ENCODE measurements around the gene FOLR3.

Gene FOLR3

DNA sequence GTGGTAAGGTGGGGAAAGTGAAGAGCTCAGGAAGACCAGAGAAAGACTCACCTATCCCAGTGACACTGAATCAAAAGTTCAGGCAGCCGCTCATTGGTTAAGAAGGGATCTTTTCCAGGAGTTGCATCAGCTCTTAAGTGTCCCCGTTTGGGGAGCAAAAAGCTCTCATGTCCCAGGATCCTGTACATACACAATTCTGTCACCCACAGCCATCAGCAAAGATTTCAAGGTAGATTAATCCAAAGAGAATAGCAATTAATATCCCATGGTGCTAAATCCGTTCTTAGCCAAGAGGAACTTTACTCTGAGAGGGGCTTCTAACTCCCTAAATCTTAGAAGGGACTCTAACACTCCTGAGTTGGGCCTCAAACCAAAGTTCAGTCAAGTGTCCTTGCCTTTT lies 19.3 kb downstream of the FOLR3 start:
- ATAC-seq = no peak

GRCh38 chr11:72155751-72156150 lies 20.2 kb downstream of the FOLR3 start:
- TF ChIP-seq ZFP30 (CRISPR knock-in tag; IDR thresholded peaks at IDR 0.05) (no peak), ARNTL (CRISPR knock-in tag; IDR thresholded peaks at IDR 0.05; ENCODE audit: borderline replicate concordance, low read depth) (no peak), SNAI2 (CRISPR knock-in tag; IDR thresholded peaks at IDR 0.05) (no peak), BACH2 (CRISPR knock-in tag; IDR thresholded peaks at IDR 0.05; ENCODE audit: borderline replicate concordance) (no peak), TOX (CRISPR knock-in tag; IDR thresholded peaks at IDR 0.05; ENCODE audit: borderline replicate concordance) (no peak), CSRNP3 (CRISPR knock-in tag; IDR thresholded peaks at IDR 0.05) (no peak), RARB (CRISPR knock-in tag; IDR thresholded peaks at IDR 0.05) (no peak), CSDC2 (CRISPR knock-in tag; IDR thresholded peaks at IDR 0.05) (no peak), ZNF70 (CRISPR knock-in tag; IDR thresholded peaks at IDR 0.05) (no peak), PPARA (CRISPR knock-in tag; IDR thresholded peaks at IDR 0.05; ENCODE audit: borderline replicate concordance) (no peak), ZNF8 (CRISPR knock-in tag; IDR thresholded peaks at IDR 0.05) (no peak), ISL1 (CRISPR knock-in tag; IDR thresholded peaks at IDR 0.05) (no peak), ZC3H10 (CRISPR knock-in tag; IDR thresholded peaks at IDR 0.05) (no peak)
- TF ChIP-seq, protein P1, sequence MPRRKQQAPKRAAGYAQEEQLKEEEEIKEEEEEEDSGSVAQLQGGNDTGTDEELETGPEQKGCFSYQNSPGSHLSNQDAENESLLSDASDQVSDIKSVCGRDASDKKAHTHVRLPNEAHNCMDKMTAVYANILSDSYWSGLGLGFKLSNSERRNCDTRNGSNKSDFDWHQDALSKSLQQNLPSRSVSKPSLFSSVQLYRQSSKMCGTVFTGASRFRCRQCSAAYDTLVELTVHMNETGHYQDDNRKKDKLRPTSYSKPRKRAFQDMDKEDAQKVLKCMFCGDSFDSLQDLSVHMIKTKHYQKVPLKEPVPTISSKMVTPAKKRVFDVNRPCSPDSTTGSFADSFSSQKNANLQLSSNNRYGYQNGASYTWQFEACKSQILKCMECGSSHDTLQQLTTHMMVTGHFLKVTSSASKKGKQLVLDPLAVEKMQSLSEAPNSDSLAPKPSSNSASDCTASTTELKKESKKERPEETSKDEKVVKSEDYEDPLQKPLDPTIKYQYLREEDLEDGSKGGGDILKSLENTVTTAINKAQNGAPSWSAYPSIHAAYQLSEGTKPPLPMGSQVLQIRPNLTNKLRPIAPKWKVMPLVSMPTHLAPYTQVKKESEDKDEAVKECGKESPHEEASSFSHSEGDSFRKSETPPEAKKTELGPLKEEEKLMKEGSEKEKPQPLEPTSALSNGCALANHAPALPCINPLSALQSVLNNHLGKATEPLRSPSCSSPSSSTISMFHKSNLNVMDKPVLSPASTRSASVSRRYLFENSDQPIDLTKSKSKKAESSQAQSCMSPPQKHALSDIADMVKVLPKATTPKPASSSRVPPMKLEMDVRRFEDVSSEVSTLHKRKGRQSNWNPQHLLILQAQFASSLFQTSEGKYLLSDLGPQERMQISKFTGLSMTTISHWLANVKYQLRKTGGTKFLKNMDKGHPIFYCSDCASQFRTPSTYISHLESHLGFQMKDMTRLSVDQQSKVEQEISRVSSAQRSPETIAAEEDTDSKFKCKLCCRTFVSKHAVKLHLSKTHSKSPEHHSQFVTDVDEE (CRISPR knock-in tag; IDR thresholded peaks at IDR 0.05) = no peak
- TF ChIP-seq, protein P2, sequence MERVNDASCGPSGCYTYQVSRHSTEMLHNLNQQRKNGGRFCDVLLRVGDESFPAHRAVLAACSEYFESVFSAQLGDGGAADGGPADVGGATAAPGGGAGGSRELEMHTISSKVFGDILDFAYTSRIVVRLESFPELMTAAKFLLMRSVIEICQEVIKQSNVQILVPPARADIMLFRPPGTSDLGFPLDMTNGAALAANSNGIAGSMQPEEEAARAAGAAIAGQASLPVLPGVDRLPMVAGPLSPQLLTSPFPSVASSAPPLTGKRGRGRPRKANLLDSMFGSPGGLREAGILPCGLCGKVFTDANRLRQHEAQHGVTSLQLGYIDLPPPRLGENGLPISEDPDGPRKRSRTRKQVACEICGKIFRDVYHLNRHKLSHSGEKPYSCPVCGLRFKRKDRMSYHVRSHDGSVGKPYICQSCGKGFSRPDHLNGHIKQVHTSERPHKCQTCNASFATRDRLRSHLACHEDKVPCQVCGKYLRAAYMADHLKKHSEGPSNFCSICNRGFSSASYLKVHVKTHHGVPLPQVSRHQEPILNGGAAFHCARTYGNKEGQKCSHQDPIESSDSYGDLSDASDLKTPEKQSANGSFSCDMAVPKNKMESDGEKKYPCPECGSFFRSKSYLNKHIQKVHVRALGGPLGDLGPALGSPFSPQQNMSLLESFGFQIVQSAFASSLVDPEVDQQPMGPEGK (CRISPR knock-in tag; IDR thresholded peaks at IDR 0.05; ENCODE audit: borderline replicate concordance) = no peak
- ATAC-seq = no peak

More for the DNA sequence above, 19.3 kb downstream of the FOLR3 start:
- no peak for TF ChIP-seq PPARA (CRISPR knock-in tag; IDR thresholded peaks at IDR 0.05; ENCODE audit: borderline replicate concordance)
- TF ChIP-seq CSDC2 (CRISPR knock-in tag; IDR thresholded peaks at IDR 0.05) = no peak
- TF ChIP-seq, protein P3, sequence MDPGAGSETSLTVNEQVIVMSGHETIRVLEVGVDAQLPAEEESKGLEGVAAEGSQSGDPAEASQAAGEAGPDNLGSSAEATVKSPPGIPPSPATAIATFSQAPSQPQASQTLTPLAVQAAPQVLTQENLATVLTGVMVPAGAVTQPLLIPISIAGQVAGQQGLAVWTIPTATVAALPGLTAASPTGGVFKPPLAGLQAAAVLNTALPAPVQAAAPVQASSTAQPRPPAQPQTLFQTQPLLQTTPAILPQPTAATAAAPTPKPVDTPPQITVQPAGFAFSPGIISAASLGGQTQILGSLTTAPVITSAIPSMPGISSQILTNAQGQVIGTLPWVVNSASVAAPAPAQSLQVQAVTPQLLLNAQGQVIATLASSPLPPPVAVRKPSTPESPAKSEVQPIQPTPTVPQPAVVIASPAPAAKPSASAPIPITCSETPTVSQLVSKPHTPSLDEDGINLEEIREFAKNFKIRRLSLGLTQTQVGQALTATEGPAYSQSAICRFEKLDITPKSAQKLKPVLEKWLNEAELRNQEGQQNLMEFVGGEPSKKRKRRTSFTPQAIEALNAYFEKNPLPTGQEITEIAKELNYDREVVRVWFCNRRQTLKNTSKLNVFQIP (CRISPR knock-in tag; IDR thresholded peaks at IDR 0.05; ENCODE audit: borderline replicate concordance, low read depth) = no peak
- TF ChIP-seq TCF4 (CRISPR knock-in tag; IDR thresholded peaks at IDR 0.05; ENCODE audit: borderline replicate concordance) = no peak
- no peak for TF ChIP-seq ARNTL (CRISPR knock-in tag; IDR thresholded peaks at IDR 0.05; ENCODE audit: borderline replicate concordance, low read depth)

DNA sequence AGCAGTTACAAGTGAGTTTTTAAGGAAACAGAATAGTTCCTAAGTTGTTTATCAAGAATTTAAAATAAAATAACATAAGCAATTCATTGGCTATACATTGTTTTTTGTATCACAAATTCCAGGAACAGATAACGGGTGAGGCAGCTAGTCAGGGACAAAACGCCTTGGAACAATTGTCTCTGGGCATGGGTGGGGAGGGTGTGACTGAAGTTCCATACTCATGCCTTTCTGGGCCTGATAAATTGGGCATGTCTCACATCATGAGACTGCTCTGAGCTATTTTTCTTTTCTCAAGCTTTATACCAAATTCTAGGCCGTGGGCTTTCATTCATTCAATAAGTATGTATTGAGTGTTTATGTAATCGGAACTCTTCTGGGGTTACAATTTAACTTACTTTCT lies 21.6 kb downstream of the FOLR3 start:
- ATAC-seq = no peak
- TF ChIP-seq ZC3H10 (CRISPR knock-in tag; IDR thresholded peaks at IDR 0.05) = no peak
- TF ChIP-seq, protein P2 (CRISPR knock-in tag; IDR thresholded peaks at IDR 0.05; ENCODE audit: borderline replicate concordance) = no peak
- TF ChIP-seq TCF4 (CRISPR knock-in tag; IDR thresholded peaks at IDR 0.05; ENCODE audit: borderline replicate concordance) = no peak
- no peak for TF ChIP-seq ZNF8 (CRISPR knock-in tag; IDR thresholded peaks at IDR 0.05)
- no peak for TF ChIP-seq TOX (CRISPR knock-in tag; IDR thresholded peaks at IDR 0.05; ENCODE audit: borderline replicate concordance)
- no peak for TF ChIP-seq ZNF565 (CRISPR knock-in tag; conservative IDR thresholded peaks at IDR 0.05; ENCODE audit: low read depth)
- TF ChIP-seq GLIS3 (CRISPR knock-in tag; IDR thresholded peaks at IDR 0.05) = no peak
- TF ChIP-seq ESRRG (CRISPR knock-in tag; IDR thresholded peaks at IDR 0.05) = no peak
- no peak for TF ChIP-seq ARNTL (CRISPR knock-in tag; IDR thresholded peaks at IDR 0.05; ENCODE audit: borderline replicate concordance, low read depth)
- TF ChIP-seq ISL1 (CRISPR knock-in tag; IDR thresholded peaks at IDR 0.05) = no peak
- no peak for TF ChIP-seq ZFP30 (CRISPR knock-in tag; IDR thresholded peaks at IDR 0.05)
- TF ChIP-seq CSDC2 (CRISPR knock-in tag; IDR thresholded peaks at IDR 0.05) = no peak
- no peak for TF ChIP-seq CSRNP3 (CRISPR knock-in tag; IDR thresholded peaks at IDR 0.05)
- no peak for TF ChIP-seq RARB (CRISPR knock-in tag; IDR thresholded peaks at IDR 0.05)
